DND-41 (cell line): ENCODE results near the gene PAPPA2.

Experiments used
- ATAC-seq: fragments of 200-7000 bp; cut with Tn5 transposase; 3 replicates; pipeline ENCODE4 v1.9.1; 2021; ENCODE audit warnings: low read depth; ENCODE audit not compliant: insufficient read depth
- DNase-seq: peaks from one replicate; pipeline ENCODE4 v3.0.0-alpha.2; 2020
- H2AFZ ChIP-seq: 2 replicates; pipeline ENCODE4 v1.6.0; 2012; ENCODE audit warnings: low read depth, low read length
- H3K27ac ChIP-seq: 2 replicates; pipeline ENCODE4 v1.5.1; 2012; ENCODE audit warnings: low read length, inconsistent platforms
- H3K27me3 ChIP-seq: fragments of 200-600 bp; sonication (generic); 2 replicates; pipeline ENCODE4 v1.6.0; 2012; ENCODE audit warnings: low read length, mild to moderate bottlenecking, inconsistent platforms; ENCODE audit not compliant: insufficient read depth, poor library complexity
- H3K36me3 ChIP-seq: 2 replicates; pipeline ENCODE4 v1.5.1; 2012; ENCODE audit warnings: low read length, inconsistent platforms; ENCODE audit not compliant: insufficient read depth
- H3K4me1 ChIP-seq: 2 replicates; pipeline ENCODE4 v1.5.1; 2012; ENCODE audit warnings: mild to moderate bottlenecking, low read length; ENCODE audit not compliant: insufficient read depth
- H3K4me2 ChIP-seq: 2 replicates; pipeline ENCODE4 v1.6.0; 2012; ENCODE audit warnings: mild to moderate bottlenecking, moderate library complexity, low read length, inconsistent platforms; ENCODE audit not compliant: insufficient read depth
- H3K4me3 ChIP-seq, 2 experiments: fragments of 200-600 bp in 1 of 2; shearing (Covaris generic) in 1 of 2; 2 replicates each; pipeline ENCODE4 v1.5.1; 2012 to 2016; ENCODE audit warnings: inconsistent platforms in 2 of 2, low read length in 2 of 2, mild to moderate bottlenecking in 2 of 2, low read depth in 1 of 2, moderate library complexity in 1 of 2
- H3K79me2 ChIP-seq: 2 replicates; pipeline ENCODE4 v1.6.0; 2012; ENCODE audit warnings: low read length, inconsistent platforms; ENCODE audit not compliant: insufficient read depth
- H3K9ac ChIP-seq: 2 replicates; pipeline ENCODE4 v1.6.0; 2012; ENCODE audit warnings: low read depth, mild to moderate bottlenecking, inconsistent platforms, low read length, moderate library complexity
- H3K9me3 ChIP-seq: 2 replicates; pipeline ENCODE4 v1.5.1; 2012; ENCODE audit warnings: low read length, moderate library complexity, mild to moderate bottlenecking, inconsistent platforms; ENCODE audit not compliant: insufficient read depth, severe bottlenecking
- H4K20me1 ChIP-seq: 2 replicates; pipeline ENCODE4 v1.6.0; 2012; ENCODE audit warnings: low read length; ENCODE audit not compliant: insufficient read depth
- EZH2 ChIP-seq: IDR thresholded peaks from 3 replicates; pipeline ENCODE4 v1.6.1; 2012; ENCODE audit warnings: borderline replicate concordance, low read depth, mild to moderate bottlenecking, moderate library complexity, low read length, inconsistent platforms; ENCODE audit not compliant: severe bottlenecking
- TF ChIP-seq, protein P1 (sequence below): IDR thresholded peaks from 2 replicates; pipeline ENCODE4 v1.5.1; 2012; ENCODE audit warnings: borderline replicate concordance, low read length, moderate library complexity, mild to moderate bottlenecking; ENCODE audit not compliant: poor library complexity, severe bottlenecking; ENCODE audit errors: extremely low read depth

Gene PAPPA2

GRCh38 chr1:176880955-176881595 is 418.1 kb downstream of the PAPPA2 start:
- no peaks in the 10 kb centered on the region for H4K20me1 ChIP-seq

GRCh38 chr1:176884286-176884685 is 421.3 kb downstream of the PAPPA2 start:
- Histone ChIP-seq H3K79me2 (no peaks in the 10 kb centered on the region), H3K9me3 (no peaks in the 10 kb centered on the region), H3K9ac (no peak overlapping the region), H3K4me1 (no peaks in the 10 kb centered on the region), H3K4me2 (no peak overlapping the region), H4K20me1 (no peaks in the 10 kb centered on the region), H3K4me3 (no peak overlapping the region), H3K27me3 (peaks cover 2% of the 10 kb centered on the region), H3K36me3 (no peaks in the 10 kb centered on the region), H3K27ac (no peak overlapping the region), H2AFZ (no peak overlapping the region)
- TF ChIP-seq, protein P1, sequence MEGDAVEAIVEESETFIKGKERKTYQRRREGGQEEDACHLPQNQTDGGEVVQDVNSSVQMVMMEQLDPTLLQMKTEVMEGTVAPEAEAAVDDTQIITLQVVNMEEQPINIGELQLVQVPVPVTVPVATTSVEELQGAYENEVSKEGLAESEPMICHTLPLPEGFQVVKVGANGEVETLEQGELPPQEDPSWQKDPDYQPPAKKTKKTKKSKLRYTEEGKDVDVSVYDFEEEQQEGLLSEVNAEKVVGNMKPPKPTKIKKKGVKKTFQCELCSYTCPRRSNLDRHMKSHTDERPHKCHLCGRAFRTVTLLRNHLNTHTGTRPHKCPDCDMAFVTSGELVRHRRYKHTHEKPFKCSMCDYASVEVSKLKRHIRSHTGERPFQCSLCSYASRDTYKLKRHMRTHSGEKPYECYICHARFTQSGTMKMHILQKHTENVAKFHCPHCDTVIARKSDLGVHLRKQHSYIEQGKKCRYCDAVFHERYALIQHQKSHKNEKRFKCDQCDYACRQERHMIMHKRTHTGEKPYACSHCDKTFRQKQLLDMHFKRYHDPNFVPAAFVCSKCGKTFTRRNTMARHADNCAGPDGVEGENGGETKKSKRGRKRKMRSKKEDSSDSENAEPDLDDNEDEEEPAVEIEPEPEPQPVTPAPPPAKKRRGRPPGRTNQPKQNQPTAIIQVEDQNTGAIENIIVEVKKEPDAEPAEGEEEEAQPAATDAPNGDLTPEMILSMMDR, result no peak
- TF ChIP-seq EZH2, result no peak
- ATAC-seq (no peak), DNase-seq (no peak)

More at GRCh38 chr1:176880955-176881595, 418.1 kb downstream of the PAPPA2 start:
- H3K4me2 ChIP-seq, result no peak overlapping the region
- DNase-seq, result peak; percentile 61
- H2AFZ ChIP-seq, result no peak overlapping the region
- no peaks in the 10 kb centered on the region for H3K4me1 ChIP-seq
- no peaks in the 10 kb centered on the region for H3K79me2 ChIP-seq
- no peak overlapping the region for H3K4me3 ChIP-seq
- no peak overlapping the region for H3K9ac ChIP-seq
- H3K36me3 ChIP-seq, result no peaks in the 10 kb centered on the region
- H3K9me3 ChIP-seq, result no peaks in the 10 kb centered on the region
- peaks cover 2% of the 10 kb centered on the region for H3K27me3 ChIP-seq
- ATAC-seq, result peak; percentile 84
- no peak overlapping the region for H3K27ac ChIP-seq
- no peak for TF ChIP-seq EZH2
- TF ChIP-seq, protein P1, result peak; percentile 91

GRCh38 chr1:176884911-176885310 is 421.9 kb downstream of the PAPPA2 start:
- no peak for DNase-seq
- Histone ChIP-seq H3K27me3 (peaks cover 2% of the 10 kb centered on the region), H3K4me2 (no peak overlapping the region), H3K9ac (no peak overlapping the region), H3K79me2 (no peaks in the 10 kb centered on the region), H3K27ac (no peak overlapping the region), H3K4me3 (no peak overlapping the region), H4K20me1 (no peaks in the 10 kb centered on the region), H3K9me3 (no peaks in the 10 kb centered on the region), H3K4me1 (no peaks in the 10 kb centered on the region), H3K36me3 (no peaks in the 10 kb centered on the region), H2AFZ (no peak overlapping the region)
- TF ChIP-seq, protein P1, result no peak
- TF ChIP-seq EZH2, result no peak
- ATAC-seq, result no peak
